Measurements from ENCODE around the gene NPRL2. TPM values are rescaled to one million over a fixed set of nuclear protein-coding genes. Genes with fewer than 3 reads are reported as not detected.

NPRL2 gene
- total and polyA plus RNA-seq, 2 of the 13 experiments (the other 11 are each of a cell fraction or from before 2014, with no cell fraction given) = 30.6 to 51.4 TPM

DNA sequence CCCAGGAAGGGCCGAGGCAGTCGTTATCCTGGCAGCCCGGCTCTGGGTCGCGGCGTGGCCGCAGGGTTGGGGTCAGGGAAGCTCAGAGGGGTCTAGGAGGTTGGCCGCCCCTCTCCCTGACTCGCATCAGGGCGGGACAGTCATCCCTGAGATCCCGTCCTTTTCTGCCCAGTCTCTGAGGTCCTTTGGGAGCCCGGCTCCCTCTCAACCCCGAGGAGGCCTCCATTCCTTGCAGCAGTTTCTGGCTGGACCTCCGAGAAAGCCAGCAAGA lies 28.5 kb downstream of the NPRL2 start (continued):
- TF ChIP-seq, protein P1, sequence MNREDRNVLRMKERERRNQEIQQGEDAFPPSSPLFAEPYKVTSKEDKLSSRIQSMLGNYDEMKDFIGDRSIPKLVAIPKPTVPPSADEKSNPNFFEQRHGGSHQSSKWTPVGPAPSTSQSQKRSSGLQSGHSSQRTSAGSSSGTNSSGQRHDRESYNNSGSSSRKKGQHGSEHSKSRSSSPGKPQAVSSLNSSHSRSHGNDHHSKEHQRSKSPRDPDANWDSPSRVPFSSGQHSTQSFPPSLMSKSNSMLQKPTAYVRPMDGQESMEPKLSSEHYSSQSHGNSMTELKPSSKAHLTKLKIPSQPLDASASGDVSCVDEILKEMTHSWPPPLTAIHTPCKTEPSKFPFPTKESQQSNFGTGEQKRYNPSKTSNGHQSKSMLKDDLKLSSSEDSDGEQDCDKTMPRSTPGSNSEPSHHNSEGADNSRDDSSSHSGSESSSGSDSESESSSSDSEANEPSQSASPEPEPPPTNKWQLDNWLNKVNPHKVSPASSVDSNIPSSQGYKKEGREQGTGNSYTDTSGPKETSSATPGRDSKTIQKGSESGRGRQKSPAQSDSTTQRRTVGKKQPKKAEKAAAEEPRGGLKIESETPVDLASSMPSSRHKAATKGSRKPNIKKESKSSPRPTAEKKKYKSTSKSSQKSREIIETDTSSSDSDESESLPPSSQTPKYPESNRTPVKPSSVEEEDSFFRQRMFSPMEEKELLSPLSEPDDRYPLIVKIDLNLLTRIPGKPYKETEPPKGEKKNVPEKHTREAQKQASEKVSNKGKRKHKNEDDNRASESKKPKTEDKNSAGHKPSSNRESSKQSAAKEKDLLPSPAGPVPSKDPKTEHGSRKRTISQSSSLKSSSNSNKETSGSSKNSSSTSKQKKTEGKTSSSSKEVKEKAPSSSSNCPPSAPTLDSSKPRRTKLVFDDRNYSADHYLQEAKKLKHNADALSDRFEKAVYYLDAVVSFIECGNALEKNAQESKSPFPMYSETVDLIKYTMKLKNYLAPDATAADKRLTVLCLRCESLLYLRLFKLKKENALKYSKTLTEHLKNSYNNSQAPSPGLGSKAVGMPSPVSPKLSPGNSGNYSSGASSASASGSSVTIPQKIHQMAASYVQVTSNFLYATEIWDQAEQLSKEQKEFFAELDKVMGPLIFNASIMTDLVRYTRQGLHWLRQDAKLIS (CRISPR knock-in tag; IDR thresholded peaks at IDR 0.05) = no peak
- TF ChIP-seq NR3C1 (CRISPR knock-in tag; IDR thresholded peaks at IDR 0.05) (no peak), REL (CRISPR knock-in tag; conservative IDR thresholded peaks at IDR 0.05) (no peak), MBNL3 (CRISPR knock-in tag; conservative IDR thresholded peaks at IDR 0.05) (no peak), ZFP37 (CRISPR knock-in tag; IDR thresholded peaks at IDR 0.05; ENCODE audit: borderline replicate concordance) (no peak), ZNF234 (CRISPR knock-in tag; conservative IDR thresholded peaks at IDR 0.05) (no peak), ZNF670 (CRISPR knock-in tag; IDR thresholded peaks at IDR 0.05; ENCODE audit: borderline replicate concordance) (no peak), KMT2A (CRISPR knock-in tag; IDR thresholded peaks at IDR 0.05) (0 out of 2 replicates have a peak, but pooled peaks have one; percentile 3), ZSCAN22 (CRISPR knock-in tag; IDR thresholded peaks at IDR 0.05) (peak; percentile 90), ZNF430 (CRISPR knock-in tag; IDR thresholded peaks at IDR 0.05) (no peak), ZNF326 (CRISPR knock-in tag; IDR thresholded peaks at IDR 0.05; ENCODE audit: borderline replicate concordance) (no peak), ZNF350 (CRISPR knock-in tag; IDR thresholded peaks at IDR 0.05; ENCODE audit: borderline replicate concordance, low read depth) (no peak), NRL (CRISPR knock-in tag; IDR thresholded peaks at IDR 0.05; ENCODE audit: borderline replicate concordance) (no peak; the same call in 1 of the 2 replicates), NCOA2 (CRISPR knock-in tag; IDR thresholded peaks at IDR 0.05) (no peak), SETDB1 (CRISPR knock-in tag; IDR thresholded peaks at IDR 0.05; ENCODE audit: borderline replicate concordance) (no peak), ELF3 (CRISPR knock-in tag; IDR thresholded peaks at IDR 0.05) (no peak), SIX1 (CRISPR knock-in tag; IDR thresholded peaks at IDR 0.05; ENCODE audit: borderline replicate concordance) (0 out of 2 replicates have a peak, but pooled peaks have one; percentile 8), SALL2 (CRISPR knock-in tag; IDR thresholded peaks at IDR 0.05) (no peak), HOXA3 (CRISPR knock-in tag; IDR thresholded peaks at IDR 0.05) (peak; percentile 8; the same call in 1 of the 2 replicates), ZNF343 (CRISPR knock-in tag; IDR thresholded peaks at IDR 0.05) (no peak), ZNF850 (CRISPR knock-in tag; conservative IDR thresholded peaks at IDR 0.05) (no peak)
- TF ChIP-seq, protein P2, sequence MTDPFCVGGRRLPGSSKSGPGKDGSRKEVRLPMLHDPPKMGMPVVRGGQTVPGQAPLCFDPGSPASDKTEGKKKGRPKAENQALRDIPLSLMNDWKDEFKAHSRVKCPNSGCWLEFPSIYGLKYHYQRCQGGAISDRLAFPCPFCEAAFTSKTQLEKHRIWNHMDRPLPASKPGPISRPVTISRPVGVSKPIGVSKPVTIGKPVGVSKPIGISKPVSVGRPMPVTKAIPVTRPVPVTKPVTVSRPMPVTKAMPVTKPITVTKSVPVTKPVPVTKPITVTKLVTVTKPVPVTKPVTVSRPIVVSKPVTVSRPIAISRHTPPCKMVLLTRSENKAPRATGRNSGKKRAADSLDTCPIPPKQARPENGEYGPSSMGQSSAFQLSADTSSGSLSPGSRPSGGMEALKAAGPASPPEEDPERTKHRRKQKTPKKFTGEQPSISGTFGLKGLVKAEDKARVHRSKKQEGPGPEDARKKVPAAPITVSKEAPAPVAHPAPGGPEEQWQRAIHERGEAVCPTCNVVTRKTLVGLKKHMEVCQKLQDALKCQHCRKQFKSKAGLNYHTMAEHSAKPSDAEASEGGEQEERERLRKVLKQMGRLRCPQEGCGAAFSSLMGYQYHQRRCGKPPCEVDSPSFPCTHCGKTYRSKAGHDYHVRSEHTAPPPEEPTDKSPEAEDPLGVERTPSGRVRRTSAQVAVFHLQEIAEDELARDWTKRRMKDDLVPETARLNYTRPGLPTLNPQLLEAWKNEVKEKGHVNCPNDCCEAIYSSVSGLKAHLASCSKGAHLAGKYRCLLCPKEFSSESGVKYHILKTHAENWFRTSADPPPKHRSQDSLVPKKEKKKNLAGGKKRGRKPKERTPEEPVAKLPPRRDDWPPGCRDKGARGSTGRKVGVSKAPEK (CRISPR knock-in tag; IDR thresholded peaks at IDR 0.05; ENCODE audit: borderline replicate concordance) = no peak
- TF ChIP-seq, protein P3, sequence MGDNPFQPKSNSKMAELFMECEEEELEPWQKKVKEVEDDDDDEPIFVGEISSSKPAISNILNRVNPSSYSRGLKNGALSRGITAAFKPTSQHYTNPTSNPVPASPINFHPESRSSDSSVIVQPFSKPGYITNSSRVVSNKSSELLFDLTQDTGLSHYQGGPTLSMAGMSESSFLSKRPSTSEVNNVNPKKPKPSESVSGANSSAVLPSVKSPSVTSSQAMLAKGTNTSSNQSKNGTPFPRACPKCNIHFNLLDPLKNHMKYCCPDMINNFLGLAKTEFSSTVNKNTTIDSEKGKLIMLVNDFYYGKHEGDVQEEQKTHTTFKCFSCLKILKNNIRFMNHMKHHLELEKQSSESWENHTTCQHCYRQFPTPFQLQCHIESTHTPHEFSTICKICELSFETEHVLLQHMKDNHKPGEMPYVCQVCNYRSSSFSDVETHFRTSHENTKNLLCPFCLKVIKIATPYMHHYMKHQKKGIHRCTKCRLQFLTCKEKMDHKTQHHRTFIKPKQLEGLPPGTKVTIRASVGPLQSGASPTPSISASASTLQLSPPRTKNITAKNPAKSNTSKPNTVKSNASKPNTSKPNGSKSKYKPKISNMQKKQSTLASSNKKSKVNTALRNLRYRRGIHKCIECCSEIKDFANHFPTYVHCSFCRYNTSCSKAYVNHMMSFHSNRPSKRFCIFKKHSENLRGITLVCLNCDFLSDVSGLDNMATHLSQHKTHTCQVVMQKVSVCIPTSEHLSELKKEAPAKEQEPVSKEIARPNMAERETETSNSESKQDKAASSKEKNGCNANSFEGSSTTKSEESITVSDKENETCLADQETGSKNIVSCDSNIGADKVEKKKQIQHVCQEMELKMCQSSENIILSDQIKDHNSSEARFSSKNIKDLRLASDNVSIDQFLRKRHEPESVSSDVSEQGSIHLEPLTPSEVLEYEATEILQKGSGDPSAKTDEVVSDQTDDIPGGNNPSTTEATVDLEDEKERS (CRISPR knock-in tag; IDR thresholded peaks at IDR 0.05) = no peak

Measured in HepG2 (cell line).